HG03039 (cell line): ENCODE measurements around the gene CBFB.
A peak's percentile ranks its signal among the peaks of the same experiment; 100 is the strongest.

Source experiments
- ATAC-seq: cut with Tn5 transposase; IDR thresholded peaks from one replicate; pipeline ENCODE4 v1.9.1; 2021; ENCODE audit warnings: mild to moderate bottlenecking, moderate library complexity; ENCODE audit not compliant: unreplicated experiment

Gene CBFB

GRCh38 chr16:67091906-67092566 is 63.1 kb downstream of the CBFB start:
- no peak for ATAC-seq

DNA sequence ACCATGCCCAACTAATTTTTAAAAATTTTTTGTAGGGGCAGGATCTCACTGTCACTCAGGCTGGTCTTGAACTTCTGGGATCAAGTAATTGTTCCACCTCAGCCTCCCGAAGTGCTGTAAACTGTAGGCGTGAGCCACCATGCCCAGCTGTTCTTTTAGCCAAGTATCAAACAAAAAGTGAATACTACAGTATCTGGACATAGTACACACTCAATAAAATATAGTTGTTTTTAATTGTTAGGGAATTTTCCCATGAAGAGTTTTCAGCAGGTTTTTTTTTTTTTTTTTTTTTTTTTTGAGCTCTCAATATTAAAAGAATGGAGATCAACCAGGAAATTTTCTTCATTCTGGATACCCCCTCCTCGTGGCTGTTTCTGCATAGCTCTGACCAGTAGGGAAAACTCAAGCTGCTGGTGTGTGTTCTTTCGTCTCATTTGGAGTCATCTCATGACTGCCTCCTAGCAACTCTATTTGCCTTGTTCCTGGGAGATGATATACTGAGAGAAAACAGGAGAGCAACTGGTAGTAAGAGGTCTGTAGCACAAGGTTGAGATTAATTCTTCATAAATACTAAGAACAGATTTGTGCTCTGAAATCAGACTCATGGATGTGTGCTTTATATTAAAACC is 64.3 kb downstream of the CBFB start:
- ATAC-seq: no peak

DNA sequence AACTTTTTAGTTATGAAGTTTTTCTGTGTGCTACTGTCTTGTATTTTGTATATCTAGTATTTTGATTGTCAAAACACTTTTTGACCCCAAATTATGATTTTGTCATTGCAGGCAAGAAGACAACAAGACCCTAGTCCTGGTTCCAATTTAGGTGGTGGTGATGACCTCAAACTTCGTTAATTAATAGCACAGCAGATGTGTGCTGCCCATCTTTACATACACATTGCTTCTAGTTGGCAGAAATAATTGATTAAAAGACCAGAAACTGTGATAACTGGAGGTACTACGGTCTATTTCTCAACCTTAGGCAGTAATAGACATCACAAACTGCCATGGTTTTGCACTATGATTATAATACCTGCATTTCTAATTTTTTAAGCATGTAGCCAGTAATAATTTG is 69.7 kb downstream of the CBFB start:
- no peak for ATAC-seq

- ATAC-seq: no peak
These were observed 71.8 kb downstream of the CBFB start for GRCh38 chr16:67100569-67101310.

DNA sequence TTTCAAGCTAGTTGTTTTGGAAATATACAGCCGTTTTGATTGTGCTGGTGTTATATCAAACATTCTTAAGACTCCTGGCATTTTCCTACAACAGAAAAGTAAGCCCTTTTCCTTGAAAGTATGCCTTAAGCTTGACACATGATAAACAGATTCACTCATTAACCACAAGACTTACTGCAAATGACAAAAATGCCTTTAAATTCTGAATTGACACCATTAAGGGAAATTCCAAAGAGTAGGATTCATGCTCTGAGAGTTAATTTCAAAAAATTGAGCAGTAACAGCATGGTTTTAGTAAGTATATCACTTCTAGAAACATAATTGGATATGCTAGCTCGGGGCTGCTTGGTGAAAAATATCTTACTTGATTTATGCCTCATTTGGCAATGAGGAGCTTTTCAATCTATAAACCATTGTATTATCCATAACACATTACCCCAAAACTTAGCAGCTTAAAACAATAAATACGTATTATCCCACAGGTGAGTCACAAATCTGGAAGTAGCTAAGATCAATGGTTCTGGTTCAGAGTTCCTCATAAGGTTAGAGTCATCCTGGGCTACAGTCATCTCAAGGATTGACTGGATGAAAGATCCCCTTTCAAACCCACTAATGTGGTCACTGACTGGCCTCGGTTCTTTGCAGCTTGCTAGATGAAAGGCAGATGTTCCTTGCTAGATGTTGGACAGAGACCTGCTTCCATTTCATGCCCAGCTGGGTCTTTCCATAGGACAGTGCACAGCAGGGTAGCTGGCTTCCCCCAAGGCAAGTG is 72.5 kb downstream of the CBFB start:
- ATAC-seq: no peak

DNA sequence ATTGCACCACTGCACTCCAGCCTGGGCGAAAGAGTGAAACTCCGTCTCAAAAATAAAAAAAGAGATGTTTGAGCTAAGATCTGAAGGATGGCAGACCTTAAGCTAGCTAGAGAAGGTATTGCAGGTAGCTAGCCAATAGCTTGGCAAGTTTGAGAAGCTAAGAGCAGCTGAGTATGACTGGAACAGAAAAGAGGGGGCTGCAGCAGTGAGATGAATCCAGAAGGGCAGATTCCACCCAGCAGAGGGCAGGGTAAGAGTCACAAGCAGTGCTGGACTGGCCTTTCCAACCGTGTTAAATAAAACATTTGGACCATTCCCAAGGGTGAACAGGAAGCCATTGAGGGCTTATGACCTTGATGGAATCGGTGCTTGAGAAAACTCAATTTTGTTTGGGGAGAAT is 75.1 kb downstream of the CBFB start:
- no peak for ATAC-seq

DNA sequence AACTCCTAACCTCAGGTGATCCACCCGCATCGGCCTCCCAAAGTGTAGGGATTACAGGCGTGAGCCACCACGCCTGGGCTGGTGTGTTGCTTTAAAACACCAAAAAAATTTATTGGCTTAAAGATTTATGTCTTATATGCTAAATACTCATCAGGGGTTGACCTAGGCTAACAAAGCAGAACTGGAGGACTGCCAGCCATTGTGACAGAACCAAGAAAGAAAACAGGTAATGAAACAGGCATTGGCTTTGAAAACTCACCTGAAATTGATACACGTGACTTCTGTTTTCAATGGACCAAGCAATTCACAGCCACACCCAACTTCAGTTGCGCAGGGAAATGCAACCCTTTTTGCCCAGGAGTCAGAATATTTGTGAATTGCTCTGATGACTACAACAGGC is 75.9 kb downstream of the CBFB start:
- ATAC-seq: no peak

DNA sequence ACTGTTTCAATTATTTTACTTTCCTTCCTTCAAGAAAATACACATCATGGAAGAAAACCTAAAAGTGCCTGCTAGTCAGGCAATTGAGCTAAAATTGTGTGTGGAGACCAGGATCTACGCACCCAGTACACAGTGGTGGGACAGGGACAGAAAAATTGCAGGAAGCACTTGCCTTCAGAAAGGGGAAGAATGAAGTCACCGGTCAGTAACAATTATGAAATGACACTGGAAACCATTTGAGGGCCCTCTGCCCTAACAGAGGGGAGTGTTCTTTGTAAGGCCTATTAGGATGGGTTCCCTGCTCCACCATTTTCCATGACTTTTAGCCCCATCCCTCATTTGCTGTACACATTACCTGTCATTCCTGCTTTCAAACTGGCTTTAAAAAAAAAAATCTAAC is 76.3 kb downstream of the CBFB start:
- no peak for ATAC-seq

- ATAC-seq: no peak
These were observed 76.9 kb downstream of the CBFB start for GRCh38 chr16:67105881-67106280.

- ATAC-seq: no peak
These were observed 79.5 kb downstream of the CBFB start for GRCh38 chr16:67108489-67108888.

- ATAC-seq: no peak
These were observed 80.0 kb downstream of the CBFB start for GRCh38 chr16:67108931-67109406.

DNA sequence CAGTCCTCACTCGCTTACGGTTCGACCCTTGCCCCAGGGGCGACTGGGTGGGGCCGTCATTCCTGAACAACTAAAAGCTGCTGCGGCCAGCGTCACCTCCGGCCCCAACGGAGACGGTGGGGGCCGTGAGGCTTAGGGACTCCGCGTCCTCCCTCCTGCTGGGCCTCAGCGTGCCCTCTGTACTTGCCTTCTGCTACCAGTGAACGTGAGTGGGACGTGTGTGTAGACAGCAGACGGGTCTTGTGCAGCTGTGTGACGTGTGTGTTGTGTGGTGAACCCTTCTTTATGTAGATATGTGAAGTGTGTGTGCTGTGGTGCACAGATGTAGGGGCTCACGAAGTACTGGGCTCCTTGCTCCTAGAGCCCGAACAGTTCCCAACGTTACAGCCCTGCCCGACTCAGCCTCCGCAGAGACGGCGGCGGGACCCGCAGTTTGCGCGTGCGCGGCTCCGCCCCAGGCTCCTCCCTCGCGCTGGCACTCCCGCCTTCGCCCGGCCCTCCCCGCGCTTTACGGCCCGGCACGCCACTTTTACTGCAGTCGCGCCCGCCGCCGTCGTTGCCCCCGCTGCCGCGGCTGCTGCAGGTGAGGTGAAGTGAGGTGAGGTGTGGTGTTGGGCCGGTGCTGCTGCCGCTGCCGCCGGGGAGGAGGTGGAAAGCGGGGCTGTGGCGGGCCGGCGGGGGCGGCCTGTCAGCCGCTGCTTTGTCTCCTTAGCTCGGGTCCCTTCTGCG is 80.6 kb downstream of the CBFB start, which contains the start of gene PHAF1:
PHAF1 (plus strand) TSS at position 535 of the 729 bp plus-strand sequence. CDS start 235 bp downstream, outside the sequence.
- ATAC-seq: peak; percentile 79

GRCh38 chr16:67111951-67112444 is 83.0 kb downstream of the CBFB start:
- ATAC-seq: no peak

DNA sequence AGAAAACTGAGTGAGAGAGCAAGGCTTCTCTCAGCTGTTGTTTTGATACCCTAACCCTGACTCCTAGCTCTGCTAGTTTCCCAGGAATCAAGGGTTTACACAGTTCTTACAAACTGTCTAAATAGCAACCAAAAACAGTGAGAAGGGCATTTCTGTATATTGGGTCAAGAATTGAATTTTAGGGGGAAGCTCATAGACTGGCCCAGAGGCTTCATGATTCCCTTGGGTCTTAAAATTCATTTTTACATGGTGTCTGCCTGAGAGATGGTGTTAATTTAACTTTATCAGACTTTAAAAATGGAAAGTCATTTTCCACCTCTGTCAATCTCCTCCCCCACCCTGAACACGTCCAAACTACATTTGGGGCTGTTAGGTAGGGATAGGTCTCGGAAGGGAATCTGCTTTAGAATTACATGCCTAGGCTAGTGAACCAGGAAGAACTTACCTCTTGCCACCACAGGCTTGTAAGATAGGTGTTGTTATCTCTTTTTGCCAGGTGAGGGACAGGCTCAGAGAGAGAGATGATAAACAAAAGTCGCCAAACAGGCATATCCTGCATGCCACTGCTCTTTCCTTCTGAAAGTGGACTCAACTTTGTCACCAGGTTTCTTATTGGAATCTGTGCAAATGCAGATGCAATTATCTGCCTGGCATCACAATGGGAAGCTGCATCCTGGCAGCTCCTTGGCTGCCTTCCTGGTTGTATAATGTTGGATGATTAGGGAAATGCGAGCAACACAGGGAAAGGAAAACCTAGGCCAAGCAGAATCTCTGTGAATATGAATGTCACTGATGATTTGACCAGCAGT is 83.8 kb downstream of the CBFB start:
- no peak for ATAC-seq

GRCh38 chr16:67114793-67115192 is 85.8 kb downstream of the CBFB start:
- ATAC-seq: no peak

DNA sequence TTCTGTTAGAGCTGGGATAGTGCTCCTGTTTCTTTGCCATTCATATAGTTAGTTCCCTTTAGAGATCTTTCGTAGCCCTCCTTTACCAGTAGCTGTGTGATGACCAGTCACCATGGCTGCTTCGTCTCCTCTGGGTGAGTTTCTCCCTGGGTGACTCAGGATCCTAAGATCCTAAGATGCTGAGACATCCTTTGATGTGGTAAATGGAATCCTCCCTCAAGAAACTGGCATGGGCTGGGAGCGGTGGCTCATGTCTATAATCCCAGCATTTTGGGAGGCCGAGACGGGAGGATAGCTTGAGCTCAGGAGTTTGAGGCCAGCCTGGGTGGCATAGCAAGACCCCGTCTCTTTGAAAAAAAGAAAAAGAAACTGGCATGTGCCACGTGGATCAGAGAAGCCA is 86.7 kb downstream of the CBFB start:
- no peak for ATAC-seq

GRCh38 chr16:67116388-67117311 is 87.7 kb downstream of the CBFB start:
- no peak for ATAC-seq

- ATAC-seq: no peak
These were observed 88.8 kb downstream of the CBFB start for GRCh38 chr16:67117716-67118115.
